Stomach smooth muscle (tissue), 2 donors: ENCODE results near the gene FLCN.

ENCODE experiments used
- H3K27ac ChIP-seq: one replicate; pipeline ENCODE4 v1.7.0; 2013; ENCODE audit warnings: mild to moderate bottlenecking, low read length, inconsistent platforms
- H3K27me3 ChIP-seq, 2 donors: one replicate each; pipeline ENCODE4 v1.7.0; 2013; ENCODE audit warnings: low read length in 2 of 2; ENCODE audit not compliant: insufficient read depth in 2 of 2, control insufficient read depth in 1 of 2
- H3K36me3 ChIP-seq, 2 donors: one replicate each; pipeline ENCODE4 v1.7.0; 2013; ENCODE audit warnings: low read length in 2 of 2; ENCODE audit not compliant: control insufficient read depth in 2 of 2, insufficient read depth in 2 of 2
- H3K4me1 ChIP-seq: one replicate; pipeline ENCODE4 v1.7.0; 2013; ENCODE audit warnings: low read length; ENCODE audit not compliant: control insufficient read depth, insufficient read depth
- H3K4me3 ChIP-seq, 2 donors: one replicate each; pipeline ENCODE4 v1.7.0; 2013; ENCODE audit warnings: low read length in 2 of 2
- H3K9ac ChIP-seq, 2 donors: one replicate each; pipeline ENCODE4 v1.7.0; 2013; ENCODE audit warnings: low read length in 2 of 2, mild to moderate bottlenecking in 1 of 2
- H3K9me3 ChIP-seq, 2 donors: one replicate each; pipeline ENCODE4 v1.7.0; 2013; ENCODE audit warnings: low read length in 2 of 2; ENCODE audit not compliant: control insufficient read depth in 2 of 2
- donor health status: healthy.
- donor health status: Pancreatic carcinoma.

The FLCN gene

GRCh38 chr17:17175340-17175739 is 61.6 kb downstream of the FLCN start:
- H3K36me3 ChIP-seq = peaks cover 71 to 74% of the 10 kb centered on the region in 2 donors
- no peaks in the 10 kb centered on the region for H3K27me3 ChIP-seq
- H3K9me3 ChIP-seq = no peaks in the 10 kb centered on the region
- H3K4me1 ChIP-seq = no peaks in the 10 kb centered on the region
- H3K4me3 ChIP-seq = no peak overlapping the region
- no peak overlapping the region for H3K27ac ChIP-seq
- H3K9ac ChIP-seq = no peak overlapping the region

- Histone ChIP-seq H3K4me3 (no peak overlapping the region), H3K27ac (no peak overlapping the region), H3K9me3 (no peaks in the 10 kb centered on the region), H3K9ac (no peak overlapping the region), H3K36me3 (peaks cover 61 to 68% of the 10 kb centered on the region in 2 donors), H3K27me3 (no peaks in the 10 kb centered on the region), H3K4me1 (no peaks in the 10 kb centered on the region)
Measured at GRCh38 chr17:17173921-17174320, 63.0 kb downstream of the FLCN start.

DNA sequence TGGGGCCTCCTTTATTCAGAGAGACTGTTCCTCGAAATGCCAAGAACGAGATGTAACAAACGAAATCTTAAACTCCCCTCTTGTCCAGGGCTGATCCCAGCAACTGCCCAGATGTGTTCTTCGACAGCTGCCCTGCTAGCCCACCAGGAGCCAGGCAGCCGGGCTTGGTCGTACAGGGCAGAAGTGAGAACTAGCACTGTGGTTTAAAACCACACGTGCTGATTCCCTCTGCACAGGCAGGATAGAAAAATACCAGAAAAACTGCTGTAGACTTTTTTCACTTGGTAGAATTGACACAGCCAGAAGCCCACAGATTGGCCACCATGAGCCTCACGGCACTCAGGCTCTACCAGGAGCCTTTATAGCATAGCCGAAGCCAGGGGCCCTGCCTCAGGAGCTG is 64.0 kb downstream of the FLCN start:
- Histone ChIP-seq H3K27ac (no peak overlapping the region), H3K36me3 (peaks cover 59 to 65% of the 10 kb centered on the region in 2 donors), H3K27me3 (no peaks in the 10 kb centered on the region), H3K9ac (no peak overlapping the region), H3K4me1 (no peaks in the 10 kb centered on the region), H3K9me3 (no peaks in the 10 kb centered on the region), H3K4me3 (no peak overlapping the region)

DNA sequence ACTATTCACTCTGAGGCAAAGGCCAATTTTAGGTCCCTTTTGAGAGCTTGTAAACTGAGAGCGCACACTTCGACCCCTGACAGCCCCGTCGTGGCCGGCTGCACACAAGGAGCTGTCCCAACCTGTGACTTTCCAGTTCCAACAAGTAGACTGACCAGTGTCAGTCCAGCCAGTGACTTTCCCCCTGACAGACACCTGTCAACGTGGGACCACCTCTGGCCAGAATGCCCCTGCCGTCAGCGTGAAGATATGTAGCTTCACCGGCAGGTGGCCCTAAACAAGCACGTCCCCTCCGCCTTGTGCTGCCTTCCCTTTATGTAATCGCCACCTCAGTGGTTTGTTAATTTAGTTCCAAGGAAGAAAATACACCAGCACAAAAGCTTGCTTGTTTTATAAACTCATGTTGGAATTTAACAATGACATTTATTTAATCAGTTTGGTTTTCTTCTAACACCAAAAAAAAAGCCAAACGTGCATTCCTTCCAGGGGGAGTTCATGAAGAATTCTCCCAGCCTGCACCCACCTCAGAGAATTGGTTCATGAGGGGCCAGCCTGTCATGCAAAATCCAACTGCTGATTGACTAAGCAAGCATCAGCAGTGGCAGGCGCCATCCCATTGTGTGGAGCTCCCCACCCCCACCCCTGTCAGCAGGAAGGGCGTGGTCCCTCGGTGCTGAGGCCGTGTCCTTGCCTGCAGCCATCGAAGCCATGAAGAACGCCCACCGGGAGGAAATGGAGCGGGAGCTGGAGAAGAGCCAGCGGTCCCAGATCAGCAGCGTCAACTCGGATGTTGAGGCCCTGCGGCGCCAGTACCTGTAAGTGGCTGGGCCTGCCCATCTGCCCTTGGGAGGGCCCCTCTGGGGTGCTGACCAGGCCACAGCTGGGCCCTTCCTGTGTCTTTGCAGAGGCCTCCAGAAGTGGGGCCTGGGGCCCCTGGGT is 64.7 kb downstream of the FLCN start:
- Histone ChIP-seq H3K9me3 (no peaks in the 10 kb centered on the region), H3K27ac (no peak overlapping the region), H3K4me3 (no peak overlapping the region), H3K4me1 (no peaks in the 10 kb centered on the region), H3K9ac (no peak overlapping the region), H3K36me3 (peaks cover 57 to 68% of the 10 kb centered on the region in 2 donors), H3K27me3 (no peaks in the 10 kb centered on the region)

DNA sequence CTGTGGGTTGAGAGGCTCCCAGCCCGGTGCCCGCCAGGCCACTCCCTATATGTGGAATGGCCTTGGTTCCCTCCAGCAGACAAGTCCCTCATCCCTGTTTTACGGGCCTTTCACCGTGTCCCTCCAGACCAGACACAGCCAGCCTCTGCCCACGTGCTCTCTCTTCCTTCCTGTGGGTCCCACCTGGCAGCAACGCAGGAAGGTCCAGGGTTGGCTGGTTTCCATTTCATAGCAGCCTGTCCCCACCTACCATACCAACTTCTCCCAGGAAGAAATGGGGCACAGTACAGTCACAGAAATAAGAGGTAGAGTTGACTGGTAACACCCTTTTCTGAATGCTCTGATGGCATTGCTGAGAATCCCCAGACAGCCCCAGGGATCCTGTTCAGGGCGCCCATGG is 65.8 kb downstream of the FLCN start:
- Histone ChIP-seq H3K4me1 (no peaks in the 10 kb centered on the region), H3K4me3 (no peak overlapping the region), H3K27ac (no peak overlapping the region), H3K27me3 (no peaks in the 10 kb centered on the region), H3K9me3 (no peaks in the 10 kb centered on the region), H3K36me3 (peaks cover 47 to 68% of the 10 kb centered on the region in 2 donors), H3K9ac (no peak overlapping the region)

GRCh38 chr17:17170346-17170985 is 66.5 kb downstream of the FLCN start:
- Histone ChIP-seq H3K9me3 (no peaks in the 10 kb centered on the region), H3K9ac (no peak overlapping the region), H3K4me1 (no peaks in the 10 kb centered on the region), H3K36me3 (peaks cover 47 to 67% of the 10 kb centered on the region in 2 donors), H3K27me3 (no peaks in the 10 kb centered on the region), H3K4me3 (no peak overlapping the region), H3K27ac (no peak overlapping the region)

DNA sequence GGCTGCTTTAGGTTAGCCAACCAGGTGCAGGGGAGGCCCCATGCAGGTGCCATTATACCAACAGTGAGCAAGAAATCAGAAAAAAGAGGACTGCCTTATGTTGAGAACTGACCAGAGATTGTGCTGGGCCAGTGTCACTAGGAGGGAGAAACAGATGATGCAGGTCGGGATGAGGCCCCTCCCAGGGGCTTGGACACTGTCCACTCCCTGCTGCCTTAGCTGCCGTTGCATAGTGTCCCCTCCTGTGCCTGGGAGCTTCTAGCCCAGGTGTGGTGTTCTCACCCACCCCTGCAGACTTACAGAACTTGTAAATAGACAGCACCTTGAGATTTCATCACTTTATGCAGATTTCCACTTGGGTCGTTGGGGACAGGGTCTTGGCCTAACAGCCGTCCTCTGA is 67.6 kb downstream of the FLCN start:
- Histone ChIP-seq H3K9ac (no peak overlapping the region), H3K27me3 (no peaks in the 10 kb centered on the region), H3K4me3 (no peak overlapping the region), H3K27ac (no peak overlapping the region), H3K36me3 (peaks cover 50 to 70% of the 10 kb centered on the region in 2 donors), H3K9me3 (no peaks in the 10 kb centered on the region), H3K4me1 (no peaks in the 10 kb centered on the region)

GRCh38 chr17:17168401-17168800 is 68.6 kb downstream of the FLCN start:
- Histone ChIP-seq H3K4me3 (no peak overlapping the region), H3K9me3 (no peaks in the 10 kb centered on the region), H3K27ac (no peak overlapping the region), H3K27me3 (no peaks in the 10 kb centered on the region), H3K4me1 (no peaks in the 10 kb centered on the region), H3K9ac (no peak overlapping the region), H3K36me3 (peaks cover 44 to 67% of the 10 kb centered on the region in 2 donors)

DNA sequence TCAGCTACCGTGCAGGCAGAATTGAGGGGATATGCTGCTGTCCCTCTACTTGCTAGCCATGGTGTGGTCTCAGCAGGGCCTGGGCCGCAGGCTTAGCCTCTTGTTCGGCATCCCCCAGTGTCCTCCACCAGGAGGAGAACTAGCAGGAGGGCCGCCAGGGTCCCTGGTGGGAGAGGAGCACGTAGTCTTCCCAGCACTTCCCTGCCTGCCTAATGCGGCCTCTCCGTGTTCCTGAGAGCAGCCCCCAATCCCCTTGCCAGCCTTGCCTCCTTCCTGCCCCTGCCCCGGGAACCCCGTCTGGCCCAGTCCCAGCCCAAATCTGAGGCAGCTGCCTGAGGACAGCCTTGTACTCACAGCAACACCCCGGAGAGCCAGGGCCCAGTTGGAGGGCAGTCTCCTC is 69.0 kb downstream of the FLCN start:
- H3K4me1 ChIP-seq = no peaks in the 10 kb centered on the region
- no peaks in the 10 kb centered on the region for H3K9me3 ChIP-seq
- peaks cover 41 to 65% of the 10 kb centered on the region in 2 donors for H3K36me3 ChIP-seq
- H3K27me3 ChIP-seq = no peaks in the 10 kb centered on the region
- no peak overlapping the region for H3K4me3 ChIP-seq
- H3K9ac ChIP-seq = no peak overlapping the region
- no peak overlapping the region for H3K27ac ChIP-seq

- Histone ChIP-seq H3K36me3 (peaks cover 41 to 66% of the 10 kb centered on the region in 2 donors), H3K9me3 (no peaks in the 10 kb centered on the region)
Measured at GRCh38 chr17:17167356-17167755, 69.6 kb downstream of the FLCN start.

DNA sequence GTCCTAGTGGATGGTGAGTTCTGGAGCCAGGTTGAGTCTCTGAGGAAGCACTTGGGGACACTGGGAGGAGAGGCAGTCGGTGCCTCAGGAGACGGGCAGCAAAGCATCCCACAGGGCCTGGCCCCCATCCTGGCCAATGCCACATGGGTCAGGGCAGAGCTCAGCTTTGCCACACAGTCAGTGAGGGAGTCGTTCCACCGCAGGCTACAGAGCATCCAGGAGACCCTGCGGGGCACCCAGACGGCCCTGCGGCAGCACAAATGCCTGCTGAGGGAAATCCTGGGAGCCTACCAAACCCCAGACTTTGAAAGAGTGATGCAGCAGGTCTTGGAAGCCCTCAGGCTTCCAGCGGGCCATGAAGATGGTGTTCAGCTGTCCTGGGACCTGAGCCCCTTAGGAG is 70.5 kb downstream of the FLCN start:
- Histone ChIP-seq H3K27me3 (no peaks in the 10 kb centered on the region), H3K9me3 (no peaks in the 10 kb centered on the region), H3K36me3 (peaks cover 42 to 70% of the 10 kb centered on the region in 2 donors), H3K27ac (no peak overlapping the region), H3K4me1 (no peaks in the 10 kb centered on the region), H3K9ac (no peak overlapping the region), H3K4me3 (no peak overlapping the region)

More at GRCh38 chr17:17167356-17167755, 69.6 kb downstream of the FLCN start:
- no peaks in the 10 kb centered on the region for H3K27me3 ChIP-seq
- H3K4me1 ChIP-seq = no peaks in the 10 kb centered on the region
- H3K4me3 ChIP-seq = no peak overlapping the region
- no peak overlapping the region for H3K9ac ChIP-seq
- H3K27ac ChIP-seq = no peak overlapping the region
